K562 (cell line): ENCODE data around the gene LENEP. TPM values are rescaled to one million over a fixed set of nuclear protein-coding genes. Genes with fewer than 3 reads are reported as not detected.

Source experiments
- C11orf30 ChIP-seq: fragments of 450-650 bp; IDR thresholded peaks from 2 replicates; pipeline ENCODE4 v1.6.1; 2016; ENCODE audit warnings: low read depth, mild to moderate bottlenecking
- CTBP1 ChIP-seq: fragments of 450-650 bp; IDR thresholded peaks from 2 replicates; pipeline ENCODE4 v1.6.1; 2016; ENCODE audit warnings: borderline replicate concordance
- CTCF ChIP-seq, 3 experiments: IDR thresholded peaks in 2 of 3; conservative IDR thresholded peaks in 1 of 3; 2 replicates each; pipeline ENCODE4 v1.5.1; 2011 to 2012; ENCODE audit warnings: low read length in 3 of 3, mild to moderate bottlenecking in 3 of 3, control low read depth in 2 of 3, improper control_type of control experiment in 1 of 3, inconsistent platforms in 1 of 3, low read depth in 1 of 3, mixed read lengths in 1 of 3, moderate library complexity in 1 of 3; ENCODE audit not compliant: insufficient read depth in 2 of 3
- HMGN3 ChIP-seq: IDR thresholded peaks from 2 replicates; pipeline ENCODE4 v1.6.1; 2011; ENCODE audit warnings: borderline replicate concordance, low read depth, mild to moderate bottlenecking, mixed read lengths, low read length; ENCODE audit not compliant: insufficient read length; ENCODE audit errors: extremely low read depth
- JUND ChIP-seq, 2 experiments: IDR thresholded peaks; 2 replicates in 1 of 2; 3 replicates in 1 of 2; pipeline ENCODE4 v1.6.1; 2011; ENCODE audit warnings: borderline replicate concordance in 2 of 2, low read depth in 2 of 2, low read length in 2 of 2, improper control_type of control experiment in 1 of 2, missing biosample characterization in 1 of 2, missing genetic modification characterization in 1 of 2, missing genetic modification reagents in 1 of 2
- MAZ ChIP-seq, 2 experiments: fragments of 450-650 bp in 1 of 2; sonication (generic) in 1 of 2; formaldehyde crosslinking; IDR thresholded peaks in 1 of 2; conservative IDR thresholded peaks in 1 of 2; 2 replicates each; pipeline versions ENCODE4 v1.4.0 to v1.5.0; 2020; ENCODE audit warnings: mild to moderate bottlenecking in 1 of 2, missing genetic modification reagents in 1 of 2
- PHF20 ChIP-seq: fragments of 450-650 bp; IDR thresholded peaks from 2 replicates; pipeline ENCODE4 v1.6.1; 2018; ENCODE audit not compliant: partially characterized antibody
- SETDB1 ChIP-seq: IDR thresholded peaks from one replicate; pipeline ENCODE4 v1.6.1; 2012; ENCODE audit warnings: low read length, control low read depth, inconsistent platforms
- U2AF1 ChIP-seq: fragments of 200-400 bp; formaldehyde crosslinking; optimal IDR thresholded peaks from 2 replicates; pipeline ENCODE3; 2017; ENCODE audit warnings: mild to moderate bottlenecking, low read depth, low read length, moderate library complexity
- ZBTB7A ChIP-seq: IDR thresholded peaks from 2 replicates; pipeline ENCODE4 v1.6.1; 2011; ENCODE audit warnings: low read depth, mild to moderate bottlenecking, low read length, moderate library complexity, borderline replicate concordance; ENCODE audit not compliant: control insufficient read depth
- ZNF695 ChIP-seq: fragments of 450-650 bp; formaldehyde crosslinking; IDR thresholded peaks from 2 replicates; pipeline ENCODE4 v1.4.0; 2020; ENCODE audit warnings: mild to moderate bottlenecking, moderate library complexity
- polyA plus RNA-seq, 8 experiments: library from polyadenylated mRNA; depleted of rRNA in 4 of 8; stranded (reverse) in 5 of 8; unstranded in 3 of 8; fragments of >200 nt; fragmentation: Nextera tagmentation in 2 of 8; fragmentation: Illumina TruSeq in 1 of 8; extraction: Ambion mirVana in 2 of 8; extraction: Trizol in 1 of 8; gene quantifications; 2 replicates each; pipeline versions ENCODE4 v1.2.1 to v1.2.3, GENCODE V29; 2011 to 2014; ENCODE audit warnings: inconsistent platforms in 1 of 8, missing spikeins in 1 of 8
- total RNA-seq, 7 experiments: library from RNA; depleted of rRNA in 6 of 7; stranded (reverse); fragments of >200 nt in 6 of 7; fragmentation: Illumina TruSeq in 2 of 7; extraction: Trizol in 2 of 7; gene quantifications; 2 replicates each; pipeline versions ENCODE4 v1.2.1 to v1.2.3, GENCODE V29; 2011 to 2021; ENCODE audit warnings: low replicate concordance in 1 of 7
- TF ChIP-seq, protein P1 (sequence below): fragments of 200-600 bp; sonication (generic); IDR thresholded peaks from one replicate; pipeline ENCODE4 v1.6.1; 2012; ENCODE audit warnings: mild to moderate bottlenecking, low read depth, low read length, inconsistent platforms

Gene LENEP
- total and polyA plus RNA-seq, 9 of the 15 experiments (the other 6 are each of a cell fraction or from before 2014, with no cell fraction given) = 0.23 to 0.87 (median 0.67) TPM; not detected in 5

- TF ChIP-seq, protein P1, sequence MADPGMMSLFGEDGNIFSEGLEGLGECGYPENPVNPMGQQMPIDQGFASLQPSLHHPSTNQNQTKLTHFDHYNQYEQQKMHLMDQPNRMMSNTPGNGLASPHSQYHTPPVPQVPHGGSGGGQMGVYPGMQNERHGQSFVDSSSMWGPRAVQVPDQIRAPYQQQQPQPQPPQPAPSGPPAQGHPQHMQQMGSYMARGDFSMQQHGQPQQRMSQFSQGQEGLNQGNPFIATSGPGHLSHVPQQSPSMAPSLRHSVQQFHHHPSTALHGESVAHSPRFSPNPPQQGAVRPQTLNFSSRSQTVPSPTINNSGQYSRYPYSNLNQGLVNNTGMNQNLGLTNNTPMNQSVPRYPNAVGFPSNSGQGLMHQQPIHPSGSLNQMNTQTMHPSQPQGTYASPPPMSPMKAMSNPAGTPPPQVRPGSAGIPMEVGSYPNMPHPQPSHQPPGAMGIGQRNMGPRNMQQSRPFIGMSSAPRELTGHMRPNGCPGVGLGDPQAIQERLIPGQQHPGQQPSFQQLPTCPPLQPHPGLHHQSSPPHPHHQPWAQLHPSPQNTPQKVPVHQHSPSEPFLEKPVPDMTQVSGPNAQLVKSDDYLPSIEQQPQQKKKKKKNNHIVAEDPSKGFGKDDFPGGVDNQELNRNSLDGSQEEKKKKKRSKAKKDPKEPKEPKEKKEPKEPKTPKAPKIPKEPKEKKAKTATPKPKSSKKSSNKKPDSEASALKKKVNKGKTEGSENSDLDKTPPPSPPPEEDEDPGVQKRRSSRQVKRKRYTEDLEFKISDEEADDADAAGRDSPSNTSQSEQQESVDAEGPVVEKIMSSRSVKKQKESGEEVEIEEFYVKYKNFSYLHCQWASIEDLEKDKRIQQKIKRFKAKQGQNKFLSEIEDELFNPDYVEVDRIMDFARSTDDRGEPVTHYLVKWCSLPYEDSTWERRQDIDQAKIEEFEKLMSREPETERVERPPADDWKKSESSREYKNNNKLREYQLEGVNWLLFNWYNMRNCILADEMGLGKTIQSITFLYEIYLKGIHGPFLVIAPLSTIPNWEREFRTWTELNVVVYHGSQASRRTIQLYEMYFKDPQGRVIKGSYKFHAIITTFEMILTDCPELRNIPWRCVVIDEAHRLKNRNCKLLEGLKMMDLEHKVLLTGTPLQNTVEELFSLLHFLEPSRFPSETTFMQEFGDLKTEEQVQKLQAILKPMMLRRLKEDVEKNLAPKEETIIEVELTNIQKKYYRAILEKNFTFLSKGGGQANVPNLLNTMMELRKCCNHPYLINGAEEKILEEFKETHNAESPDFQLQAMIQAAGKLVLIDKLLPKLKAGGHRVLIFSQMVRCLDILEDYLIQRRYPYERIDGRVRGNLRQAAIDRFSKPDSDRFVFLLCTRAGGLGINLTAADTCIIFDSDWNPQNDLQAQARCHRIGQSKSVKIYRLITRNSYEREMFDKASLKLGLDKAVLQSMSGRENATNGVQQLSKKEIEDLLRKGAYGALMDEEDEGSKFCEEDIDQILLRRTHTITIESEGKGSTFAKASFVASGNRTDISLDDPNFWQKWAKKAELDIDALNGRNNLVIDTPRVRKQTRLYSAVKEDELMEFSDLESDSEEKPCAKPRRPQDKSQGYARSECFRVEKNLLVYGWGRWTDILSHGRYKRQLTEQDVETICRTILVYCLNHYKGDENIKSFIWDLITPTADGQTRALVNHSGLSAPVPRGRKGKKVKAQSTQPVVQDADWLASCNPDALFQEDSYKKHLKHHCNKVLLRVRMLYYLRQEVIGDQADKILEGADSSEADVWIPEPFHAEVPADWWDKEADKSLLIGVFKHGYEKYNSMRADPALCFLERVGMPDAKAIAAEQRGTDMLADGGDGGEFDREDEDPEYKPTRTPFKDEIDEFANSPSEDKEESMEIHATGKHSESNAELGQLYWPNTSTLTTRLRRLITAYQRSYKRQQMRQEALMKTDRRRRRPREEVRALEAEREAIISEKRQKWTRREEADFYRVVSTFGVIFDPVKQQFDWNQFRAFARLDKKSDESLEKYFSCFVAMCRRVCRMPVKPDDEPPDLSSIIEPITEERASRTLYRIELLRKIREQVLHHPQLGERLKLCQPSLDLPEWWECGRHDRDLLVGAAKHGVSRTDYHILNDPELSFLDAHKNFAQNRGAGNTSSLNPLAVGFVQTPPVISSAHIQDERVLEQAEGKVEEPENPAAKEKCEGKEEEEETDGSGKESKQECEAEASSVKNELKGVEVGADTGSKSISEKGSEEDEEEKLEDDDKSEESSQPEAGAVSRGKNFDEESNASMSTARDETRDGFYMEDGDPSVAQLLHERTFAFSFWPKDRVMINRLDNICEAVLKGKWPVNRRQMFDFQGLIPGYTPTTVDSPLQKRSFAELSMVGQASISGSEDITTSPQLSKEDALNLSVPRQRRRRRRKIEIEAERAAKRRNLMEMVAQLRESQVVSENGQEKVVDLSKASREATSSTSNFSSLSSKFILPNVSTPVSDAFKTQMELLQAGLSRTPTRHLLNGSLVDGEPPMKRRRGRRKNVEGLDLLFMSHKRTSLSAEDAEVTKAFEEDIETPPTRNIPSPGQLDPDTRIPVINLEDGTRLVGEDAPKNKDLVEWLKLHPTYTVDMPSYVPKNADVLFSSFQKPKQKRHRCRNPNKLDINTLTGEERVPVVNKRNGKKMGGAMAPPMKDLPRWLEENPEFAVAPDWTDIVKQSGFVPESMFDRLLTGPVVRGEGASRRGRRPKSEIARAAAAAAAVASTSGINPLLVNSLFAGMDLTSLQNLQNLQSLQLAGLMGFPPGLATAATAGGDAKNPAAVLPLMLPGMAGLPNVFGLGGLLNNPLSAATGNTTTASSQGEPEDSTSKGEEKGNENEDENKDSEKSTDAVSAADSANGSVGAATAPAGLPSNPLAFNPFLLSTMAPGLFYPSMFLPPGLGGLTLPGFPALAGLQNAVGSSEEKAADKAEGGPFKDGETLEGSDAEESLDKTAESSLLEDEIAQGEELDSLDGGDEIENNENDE = no peak
- no peak for TF ChIP-seq ZNF695 (CRISPR knock-in tag)
- TF ChIP-seq CTBP1 = peak; percentile 93
- TF ChIP-seq HMGN3 = peak; percentile 58
- TF ChIP-seq PHF20 = peak; percentile 64
- TF ChIP-seq ZBTB7A = peak; percentile 93
- TF ChIP-seq C11orf30 = peak; percentile 86
- TF ChIP-seq JUND (IDR thresholded peaks at IDR 0.05; ENCODE audit: borderline replicate concordance, low read depth, low read length) = peak; percentile 87
- TF ChIP-seq JUND (tag; IDR thresholded peaks at IDR 0.05; ENCODE audit: borderline replicate concordance, low read depth, low read length) = no peak
- no peak for TF ChIP-seq SETDB1
- peak; percentile 95 to 97 for TF ChIP-seq MAZ (CRISPR knock-in tag; conservative IDR thresholded peaks at IDR 0.05 in 1 of 2, IDR thresholded peaks at IDR 0.05 in 1 of 2)
- peak; percentile 64 to 86 (median 70) for TF ChIP-seq CTCF (IDR thresholded peaks at IDR 0.05 in 2 of 3, conservative IDR thresholded peaks at IDR 0.05 in 1 of 3; ENCODE audit: insufficient read depth in 2 of 3, low read depth in 1 of 3, low read length in 3 of 3)
- peak; percentile 51 for TF ChIP-seq U2AF1
Measured at GRCh38 chr1:154961207-154962155, 31.9 kb upstream of the LENEP start, which contains the start of gene PYGO2 (continued).
